Measurements from ENCODE around the gene CRTAC1.

DNA sequence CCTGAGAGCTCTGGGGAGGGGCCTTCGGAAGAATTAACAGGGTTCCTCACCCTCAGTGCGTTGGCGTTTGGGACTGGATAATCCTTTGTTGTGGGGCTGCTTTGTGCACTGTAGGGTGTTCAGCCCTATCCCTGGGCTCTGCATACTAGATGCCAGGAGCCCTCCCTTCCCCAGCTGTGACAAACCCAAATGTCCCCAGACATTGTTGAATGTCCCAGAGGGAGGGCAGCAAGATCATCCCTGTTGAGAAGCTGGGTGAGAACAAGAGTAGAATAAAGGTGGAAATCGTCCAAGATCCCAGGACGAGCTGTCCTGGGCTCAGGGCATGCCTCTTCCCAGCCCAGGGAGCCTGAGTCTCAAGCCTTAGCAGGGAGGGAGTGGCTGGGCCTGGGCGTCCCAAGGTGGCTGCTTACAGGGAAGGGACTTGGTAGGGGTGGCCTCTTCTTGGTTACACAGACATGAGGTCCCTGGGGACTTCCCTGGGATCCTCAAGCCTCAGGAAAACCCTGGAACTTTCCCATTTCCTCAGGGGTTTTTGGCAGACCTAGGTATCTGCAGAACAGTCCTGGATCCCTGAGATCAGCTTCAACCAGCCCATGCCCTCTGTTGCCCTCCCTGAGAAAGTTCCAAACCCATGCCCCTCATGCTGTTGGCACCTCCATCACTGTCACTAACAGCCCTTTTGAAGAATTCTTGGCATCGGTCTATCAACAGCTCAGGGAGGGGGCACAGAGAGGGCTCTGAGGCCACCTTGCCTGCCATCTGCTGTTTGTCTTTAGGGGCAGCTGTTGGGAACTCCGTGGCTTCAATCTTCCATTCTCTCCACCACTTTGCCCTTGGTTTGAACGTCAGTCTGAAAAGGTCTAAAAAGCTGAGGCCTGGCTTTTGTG is 127.0 kb downstream of the CRTAC1 start:
- TF ChIP-seq, protein P1, sequence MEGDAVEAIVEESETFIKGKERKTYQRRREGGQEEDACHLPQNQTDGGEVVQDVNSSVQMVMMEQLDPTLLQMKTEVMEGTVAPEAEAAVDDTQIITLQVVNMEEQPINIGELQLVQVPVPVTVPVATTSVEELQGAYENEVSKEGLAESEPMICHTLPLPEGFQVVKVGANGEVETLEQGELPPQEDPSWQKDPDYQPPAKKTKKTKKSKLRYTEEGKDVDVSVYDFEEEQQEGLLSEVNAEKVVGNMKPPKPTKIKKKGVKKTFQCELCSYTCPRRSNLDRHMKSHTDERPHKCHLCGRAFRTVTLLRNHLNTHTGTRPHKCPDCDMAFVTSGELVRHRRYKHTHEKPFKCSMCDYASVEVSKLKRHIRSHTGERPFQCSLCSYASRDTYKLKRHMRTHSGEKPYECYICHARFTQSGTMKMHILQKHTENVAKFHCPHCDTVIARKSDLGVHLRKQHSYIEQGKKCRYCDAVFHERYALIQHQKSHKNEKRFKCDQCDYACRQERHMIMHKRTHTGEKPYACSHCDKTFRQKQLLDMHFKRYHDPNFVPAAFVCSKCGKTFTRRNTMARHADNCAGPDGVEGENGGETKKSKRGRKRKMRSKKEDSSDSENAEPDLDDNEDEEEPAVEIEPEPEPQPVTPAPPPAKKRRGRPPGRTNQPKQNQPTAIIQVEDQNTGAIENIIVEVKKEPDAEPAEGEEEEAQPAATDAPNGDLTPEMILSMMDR (IDR thresholded peaks at IDR 0.05), result no peak
- no peak for TF ChIP-seq POLR2A (IDR thresholded peaks at IDR 0.05)

All from lower leg skin (tissue), 3 donors.